ENCODE results near the gene HAL.
A peak's percentile ranks its signal among the peaks of the same experiment; 100 is the strongest.

- TF ChIP-seq CTCF (IDR thresholded peaks at IDR 0.05; ENCODE audit: low read depth, low read length) (peak; percentile 90), POLR2A (IDR thresholded peaks at IDR 0.05; ENCODE audit: extremely low read depth, insufficient read length) (no peak)
These were observed 2.6 kb upstream of the HAL start for GRCh38 chr12:95998611-95999286.
